TTC549 (cell line): ENCODE data around the gene PHC3.

Experiments used
- FAIRE-seq: peaks from 2 replicates; lab custom pipeline; 2012; peaks lifted over from hg19 to GRCh38; lab: Jason Lieb, UNC

PHC3 gene

DNA sequence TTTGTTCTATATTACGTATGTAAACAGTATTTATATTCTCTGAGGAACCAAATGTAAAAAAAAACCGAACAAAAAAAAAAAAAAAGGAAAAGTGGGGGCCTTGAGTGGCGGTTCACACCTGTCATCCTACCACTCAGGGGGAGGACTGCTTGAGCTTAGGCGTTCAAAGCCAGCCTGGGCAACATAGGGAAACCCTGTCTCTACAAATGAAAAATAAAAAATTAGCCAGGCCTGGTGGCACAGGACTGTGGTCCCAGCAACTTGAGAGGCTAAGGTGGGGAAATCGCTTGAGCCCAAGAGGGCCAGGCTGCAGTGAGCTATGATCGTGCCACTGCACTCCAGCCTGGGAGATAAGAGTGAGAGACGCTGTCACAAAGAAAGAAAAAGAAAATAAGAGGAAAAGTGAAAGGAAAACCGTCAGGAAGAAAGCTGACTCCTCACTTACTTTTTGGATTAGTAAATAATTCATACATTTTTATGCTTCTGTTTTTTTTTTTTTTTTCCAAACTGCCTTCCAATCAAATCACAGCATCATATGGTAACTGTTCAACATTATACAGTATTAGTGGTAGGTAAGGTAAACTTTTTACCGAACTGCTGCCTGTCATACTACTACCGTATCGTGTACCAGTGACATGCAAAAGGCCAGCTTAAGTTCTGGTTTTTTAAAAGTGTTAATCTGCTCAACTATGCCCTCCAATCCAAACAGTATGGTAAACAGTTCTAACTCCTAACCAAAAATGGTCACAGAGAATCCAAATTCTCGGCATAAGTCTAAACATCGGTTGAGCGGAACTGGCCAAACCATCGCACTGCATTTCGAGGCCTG, 1.2 kb downstream of the PHC3 start:
- FAIRE-seq = no peak

DNA sequence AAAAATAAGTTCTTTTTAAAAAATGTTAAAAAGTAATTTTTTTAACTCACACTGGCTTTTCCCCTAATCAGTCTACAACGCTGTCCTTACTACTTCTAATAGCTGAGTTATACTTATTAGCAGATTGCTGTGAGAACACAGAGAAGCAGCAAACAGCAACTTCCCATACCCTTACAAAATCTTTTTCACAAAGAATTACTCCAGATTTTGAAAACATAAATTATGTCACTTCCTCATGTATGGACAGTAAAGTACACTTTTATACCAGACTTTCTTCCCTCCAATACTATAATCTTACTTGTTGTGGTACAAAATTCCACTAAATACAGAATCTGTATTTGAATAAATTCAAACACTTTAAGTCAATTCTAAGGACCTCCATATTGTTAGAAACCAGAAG, 2.1 kb downstream of the PHC3 start:
- no peak for FAIRE-seq

DNA sequence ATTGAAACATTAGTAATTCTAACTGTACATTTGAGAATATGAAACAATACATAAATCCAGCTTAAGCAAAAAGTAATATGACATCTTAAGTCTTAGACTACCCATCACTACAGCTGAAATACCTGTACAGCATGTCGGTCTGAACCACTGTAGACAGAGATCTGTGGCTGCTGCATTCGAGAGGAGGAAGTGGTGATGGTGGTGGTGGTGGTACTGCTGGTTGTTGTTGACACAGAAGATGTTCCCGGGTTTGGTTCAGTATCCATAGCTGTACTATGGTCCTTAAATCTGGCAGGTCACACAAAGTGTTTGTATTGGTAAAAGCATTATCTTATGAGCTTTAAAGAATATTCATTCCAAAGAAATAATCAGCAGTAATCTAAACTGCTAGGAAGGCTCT, 2.9 kb downstream of the PHC3 start:
- no peak for FAIRE-seq

DNA sequence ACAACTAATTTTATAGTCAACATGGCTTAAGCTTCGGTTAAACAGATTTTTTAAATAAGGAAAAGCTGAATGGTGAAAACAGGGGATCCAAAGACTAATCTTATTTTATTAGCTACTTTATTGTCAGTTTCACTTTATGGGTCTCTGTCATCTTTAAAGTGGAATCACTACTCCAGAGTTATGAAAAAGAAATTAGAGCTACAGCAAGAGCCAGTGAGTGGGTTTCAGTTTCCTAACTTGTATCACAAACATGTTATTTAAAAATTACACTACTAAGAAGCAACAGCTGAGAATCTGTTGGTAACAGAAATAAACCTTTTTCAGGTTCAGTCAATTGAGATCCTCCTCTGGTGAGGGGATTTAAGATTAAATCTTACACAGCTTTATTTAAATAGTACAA, 10.0 kb downstream of the PHC3 start:
- FAIRE-seq = no peak

DNA sequence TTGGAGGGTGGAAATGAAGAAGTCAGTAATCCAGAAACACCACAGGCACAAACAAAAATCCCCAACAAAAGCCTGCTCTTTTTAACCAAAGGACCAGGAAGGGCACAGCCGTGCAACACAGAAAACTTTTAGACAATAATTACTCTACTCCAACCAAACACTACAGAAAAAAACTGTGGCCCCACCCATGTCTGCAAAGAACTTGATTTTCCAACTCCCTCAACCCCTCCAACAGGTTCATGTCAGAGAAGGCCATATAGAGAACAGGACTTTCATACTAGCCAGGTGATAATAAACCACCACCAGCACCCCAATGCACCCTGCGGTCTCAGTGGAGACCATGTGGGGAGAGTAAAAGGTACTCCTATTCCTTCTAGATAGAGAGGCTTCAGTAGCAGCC, 16.8 kb downstream of the PHC3 start:
- FAIRE-seq = no peak

DNA sequence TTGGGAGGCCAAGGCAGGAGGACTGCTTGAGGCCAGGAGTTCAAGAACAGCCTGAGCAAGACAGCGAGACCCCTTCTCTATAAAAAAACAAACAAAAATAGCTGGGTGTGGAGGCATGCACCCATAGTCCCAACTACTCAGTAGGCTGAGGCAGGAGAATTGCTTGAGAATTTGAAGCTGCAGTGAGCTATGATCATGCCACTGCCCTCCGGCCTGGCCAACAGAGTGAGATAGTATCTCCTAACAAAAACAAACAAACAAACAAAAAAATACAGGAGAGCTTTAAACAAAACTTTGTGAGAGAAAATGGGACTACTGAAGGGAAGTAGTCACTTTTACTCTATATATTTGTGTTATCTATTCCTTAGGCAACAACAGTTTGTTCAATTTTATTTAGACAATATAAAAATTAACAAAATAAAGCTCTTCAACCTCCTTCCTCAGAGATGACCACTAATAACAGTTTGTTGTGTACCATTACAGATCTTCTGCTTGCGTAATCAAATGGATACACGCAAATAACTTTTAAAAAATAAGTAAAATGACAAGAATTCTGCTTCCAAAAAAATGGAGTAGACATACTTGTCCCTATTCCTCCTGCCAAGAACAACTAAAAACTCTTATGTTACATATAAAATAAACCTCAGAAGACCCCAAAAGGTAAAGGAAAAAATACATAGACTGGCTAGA, 17.4 kb downstream of the PHC3 start:
- no peak for FAIRE-seq

DNA sequence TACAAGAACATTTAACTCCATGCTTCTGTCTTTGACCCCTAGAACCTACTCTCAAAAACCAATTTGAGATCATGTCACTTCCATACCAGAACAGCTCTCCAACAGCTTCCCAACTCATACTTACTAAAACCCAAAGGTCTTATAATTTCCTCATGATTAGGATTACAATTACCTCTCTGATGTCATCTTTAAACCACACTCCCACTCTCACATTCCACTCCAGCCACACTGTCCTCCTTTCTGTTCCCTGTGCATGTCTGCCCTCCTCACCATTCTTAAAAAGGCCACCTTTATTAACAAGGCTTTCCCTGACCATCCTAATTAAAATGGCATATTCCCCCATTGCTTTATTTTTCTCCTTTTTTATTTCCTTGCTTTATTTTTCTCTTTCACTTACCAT, 18.9 kb downstream of the PHC3 start:
- no peak for FAIRE-seq

DNA sequence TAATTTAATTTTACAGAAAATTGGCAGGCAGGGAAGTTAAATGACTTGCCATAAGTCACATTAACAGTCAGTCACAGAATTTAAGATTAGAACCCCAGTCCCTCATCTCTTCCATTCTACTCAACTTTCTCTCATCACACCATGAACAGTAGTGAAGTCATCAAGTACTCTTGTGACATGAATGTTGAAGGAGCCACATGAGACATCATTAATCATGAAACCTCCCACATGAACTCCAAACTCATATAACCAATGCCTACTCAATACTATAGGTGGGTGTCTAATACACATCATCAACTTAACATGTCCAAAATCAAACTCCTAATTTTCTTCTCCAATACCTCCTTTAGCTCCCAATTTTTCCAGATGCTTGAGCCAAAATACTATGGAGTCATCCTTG, 19.5 kb downstream of the PHC3 start:
- no peak for FAIRE-seq

DNA sequence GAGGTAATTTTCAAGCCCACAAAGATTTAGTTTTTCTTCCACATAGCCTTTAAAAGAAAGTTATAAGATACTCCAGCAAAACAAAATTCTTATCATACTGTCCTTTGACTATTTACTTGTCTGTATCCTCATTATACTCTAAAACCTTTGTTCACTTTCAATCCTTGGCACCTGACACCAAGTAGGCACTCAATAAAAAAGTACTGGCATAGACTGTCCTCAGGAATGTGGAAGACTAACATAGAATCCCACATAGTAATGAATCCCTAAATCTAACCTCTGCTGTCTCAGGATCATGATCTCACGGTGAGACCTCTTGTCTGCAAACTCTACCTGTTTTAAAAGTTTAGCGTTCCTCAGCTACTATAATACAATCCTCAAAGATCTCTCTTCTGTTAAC, 21.6 kb downstream of the PHC3 start:
- no peak for FAIRE-seq

DNA sequence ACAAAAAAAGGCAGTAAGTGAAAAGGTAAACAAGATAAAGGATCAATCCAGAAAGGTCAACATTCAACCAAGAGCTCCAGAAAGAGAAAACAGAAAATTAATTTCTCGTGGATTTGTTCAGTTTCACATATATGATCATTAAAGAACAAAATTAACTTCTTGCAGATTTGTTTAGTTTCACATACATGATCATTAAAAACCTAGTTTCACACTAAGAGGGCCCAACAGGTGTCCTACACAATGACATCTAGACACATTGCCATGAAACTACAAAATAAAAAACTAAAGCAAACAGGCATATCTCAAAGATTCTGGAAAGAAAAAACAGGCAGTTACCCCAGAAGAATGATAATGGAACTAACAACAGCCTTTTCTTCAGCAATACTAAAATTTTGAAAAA, 22.1 kb downstream of the PHC3 start:
- no peak for FAIRE-seq

DNA sequence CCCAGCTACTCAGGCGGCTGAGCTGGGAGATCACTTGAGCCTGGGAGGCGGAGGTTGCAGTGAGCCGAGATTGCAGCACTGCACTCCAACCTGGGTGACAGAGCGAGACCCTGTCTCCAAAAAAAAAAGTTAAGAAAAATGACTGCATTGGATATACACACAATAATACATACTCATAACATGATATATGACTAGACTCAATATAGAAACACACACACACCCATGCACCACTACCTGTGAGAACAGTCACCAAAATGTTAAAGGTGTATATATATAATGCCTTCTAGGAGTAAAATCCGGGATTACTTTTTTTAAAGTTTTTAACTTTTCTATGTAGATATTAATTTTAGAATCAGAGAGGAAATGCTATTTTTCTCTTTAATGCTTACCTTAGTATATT, 25.9 kb downstream of the PHC3 start:
- no peak for FAIRE-seq

DNA sequence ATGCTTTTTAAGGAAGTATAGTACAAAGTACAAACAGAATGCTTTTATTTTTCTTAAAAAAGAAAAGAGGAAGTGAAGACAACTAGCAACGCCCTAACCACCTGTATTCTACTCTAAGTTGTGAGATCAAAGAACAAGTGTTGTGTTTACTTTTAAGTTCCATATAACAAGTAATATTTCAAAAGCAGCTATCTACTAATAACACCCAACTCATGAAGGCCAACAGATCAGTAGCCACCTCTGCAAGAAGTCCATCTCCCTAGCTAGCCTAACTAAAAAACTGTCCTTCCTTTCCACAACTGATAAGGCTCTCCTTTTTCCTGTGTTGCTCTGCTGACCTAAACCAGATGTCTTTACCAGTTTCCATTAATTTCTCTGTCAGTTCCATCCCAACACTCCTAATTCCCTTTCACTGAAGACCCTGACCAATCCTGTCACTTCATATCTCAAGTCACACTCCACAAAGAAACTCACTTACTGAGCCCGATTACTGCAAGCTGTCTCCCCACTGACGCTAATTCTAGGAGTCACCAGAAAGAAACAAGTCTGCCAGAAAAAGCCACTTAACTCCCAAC, 26.9 kb downstream of the PHC3 start:
- FAIRE-seq = no peak

DNA sequence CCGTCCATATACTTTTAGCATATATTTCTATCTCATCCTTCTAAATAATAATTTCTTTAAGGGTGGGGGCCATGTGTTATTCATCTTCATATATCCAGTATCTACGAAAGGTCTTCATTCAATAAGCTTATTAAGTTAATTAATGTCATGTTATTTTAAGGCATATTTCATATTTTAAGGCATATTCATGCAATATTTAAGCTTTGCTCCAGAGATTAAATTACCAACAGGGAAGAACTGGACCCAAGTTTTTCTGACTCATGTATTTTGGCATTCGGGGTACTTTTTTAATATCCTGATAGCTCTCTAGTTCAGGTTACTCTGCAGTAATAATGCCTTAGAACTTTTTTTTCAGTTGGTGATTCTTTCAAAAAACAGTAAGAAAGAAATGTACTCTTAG, 27.4 kb downstream of the PHC3 start:
- FAIRE-seq = no peak

DNA sequence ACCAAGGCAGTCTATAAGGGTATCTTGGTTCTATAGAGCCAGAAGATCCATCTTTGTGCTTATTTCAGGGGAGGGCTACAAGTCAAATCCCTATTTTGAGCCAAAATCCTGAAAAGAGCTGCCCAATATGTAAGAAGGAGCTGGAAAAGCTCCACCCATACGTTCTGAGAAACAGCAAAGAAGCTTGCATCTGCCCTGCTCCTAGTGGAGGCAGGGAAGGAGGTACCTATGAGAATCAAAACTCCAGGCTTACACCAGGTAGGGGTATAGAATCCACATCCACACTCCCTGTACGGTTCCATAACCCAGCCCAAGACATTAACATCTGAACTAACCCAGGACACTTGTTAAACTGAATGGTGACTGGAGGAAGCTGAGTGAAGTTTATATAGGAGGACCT, 30.0 kb downstream of the PHC3 start:
- no peak for FAIRE-seq

DNA sequence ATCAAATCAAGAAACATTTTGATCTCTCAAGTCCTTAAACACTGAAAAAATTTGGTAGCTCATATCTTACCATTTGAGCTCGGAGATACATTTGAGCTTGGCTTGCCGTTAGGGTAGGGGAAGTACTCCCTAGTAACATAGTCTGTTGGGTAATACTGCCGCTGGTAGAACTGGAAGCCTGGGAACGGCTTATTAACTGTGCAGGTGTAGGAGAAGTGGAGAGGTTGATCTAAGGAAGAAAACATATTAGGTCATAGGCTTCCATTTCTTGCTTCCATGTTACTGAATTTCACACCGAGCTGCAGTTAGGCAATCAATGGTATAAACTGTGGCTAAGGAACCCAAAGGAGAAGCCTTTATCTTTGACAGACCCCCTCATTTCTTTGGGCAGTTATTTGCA, 32.5 kb downstream of the PHC3 start:
- no peak for FAIRE-seq

DNA sequence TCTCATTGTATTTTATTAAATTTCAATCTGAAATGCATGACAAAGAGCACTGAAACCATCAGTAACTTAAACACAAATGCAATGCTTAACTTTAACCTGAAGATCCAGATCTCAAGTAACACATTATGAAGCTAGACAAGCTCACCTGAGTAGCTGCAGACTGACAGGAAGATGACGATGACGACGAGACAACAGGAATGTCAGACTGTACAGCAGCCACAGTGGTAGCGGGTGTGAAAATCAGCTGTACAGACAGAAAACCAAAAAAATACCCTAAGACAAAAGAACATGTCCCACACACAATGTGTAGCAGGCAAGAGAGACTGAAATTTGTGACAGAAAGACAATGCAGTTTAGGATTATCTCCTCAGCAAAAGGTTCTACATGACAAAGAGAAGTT, 36.3 kb downstream of the PHC3 start:
- FAIRE-seq = no peak

DNA sequence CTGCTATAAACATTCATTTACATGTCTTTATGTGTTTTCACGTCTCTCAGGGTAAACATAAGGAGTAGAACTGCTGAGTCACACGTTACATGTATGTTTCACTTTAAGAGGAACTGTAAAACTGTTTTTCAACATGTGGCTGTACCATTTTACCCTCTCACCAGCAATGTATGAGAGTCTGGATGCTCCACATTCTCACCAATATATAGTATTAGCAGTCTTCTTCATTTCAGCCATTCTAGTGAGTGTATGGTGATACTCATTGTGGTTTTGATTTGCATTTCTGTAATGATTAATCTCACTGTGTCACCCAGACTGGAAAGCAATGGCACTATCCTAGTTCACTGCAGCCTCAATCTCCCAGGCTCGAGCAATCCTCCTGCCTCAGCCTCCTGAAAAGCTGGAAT, 37.1 kb downstream of the PHC3 start:
- no peak for FAIRE-seq

DNA sequence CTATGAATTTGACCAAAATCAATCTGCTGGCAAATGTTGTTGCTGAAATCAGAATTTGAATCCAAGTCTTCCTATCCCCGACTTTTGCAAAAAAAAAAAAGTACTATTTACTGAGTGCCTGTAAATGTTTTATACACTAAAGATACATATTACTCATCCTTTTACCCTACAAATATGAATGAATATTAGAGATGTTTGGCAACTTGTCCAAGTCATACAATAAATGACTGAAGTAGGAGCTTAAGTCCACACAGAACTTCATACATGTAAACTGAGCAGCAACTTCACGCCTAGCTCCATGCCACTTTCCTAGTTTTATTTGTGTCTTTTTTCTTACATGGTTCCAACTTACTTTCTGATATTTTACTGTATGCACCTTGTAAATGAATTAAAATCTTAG, 39.2 kb downstream of the PHC3 start:
- FAIRE-seq = no peak

DNA sequence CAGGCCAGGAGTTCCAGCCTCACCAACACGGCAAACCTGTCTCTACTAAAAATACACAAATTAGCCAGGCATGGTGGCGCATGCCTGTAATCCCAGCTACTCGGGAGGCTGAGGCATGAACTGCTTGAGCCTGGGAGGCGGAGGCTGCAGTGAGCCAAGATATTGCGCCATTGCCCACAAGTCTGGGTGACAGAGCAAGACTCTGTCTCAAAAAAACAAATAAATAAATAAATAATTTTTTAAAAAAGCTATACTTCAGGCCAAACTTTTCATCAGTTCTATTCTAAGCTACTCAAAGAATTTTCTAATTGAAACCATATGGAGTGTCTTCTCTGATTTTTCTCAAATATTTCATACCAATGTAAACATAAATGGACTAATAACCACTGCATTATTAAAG, 43.5 kb downstream of the PHC3 start:
- no peak for FAIRE-seq

DNA sequence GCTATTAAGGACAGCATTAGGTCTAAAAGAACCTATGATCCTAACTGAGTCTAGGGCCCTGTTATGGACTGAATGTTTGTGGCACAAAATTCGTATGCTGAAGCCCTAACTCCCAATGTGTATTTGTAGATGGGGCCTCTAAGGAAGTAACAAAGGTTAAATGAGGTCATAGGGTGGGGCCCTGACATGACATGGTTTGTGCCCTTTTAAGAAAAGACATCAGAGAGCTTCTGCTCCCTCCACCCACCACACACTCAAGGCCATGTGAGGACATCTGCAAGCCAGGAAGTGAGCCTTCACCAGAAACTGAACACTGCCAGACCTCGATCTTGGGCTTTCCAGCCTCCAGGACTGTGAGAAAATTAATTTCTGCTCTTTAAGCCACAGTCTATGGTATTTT, 49.2 kb downstream of the PHC3 start:
- FAIRE-seq = no peak

DNA sequence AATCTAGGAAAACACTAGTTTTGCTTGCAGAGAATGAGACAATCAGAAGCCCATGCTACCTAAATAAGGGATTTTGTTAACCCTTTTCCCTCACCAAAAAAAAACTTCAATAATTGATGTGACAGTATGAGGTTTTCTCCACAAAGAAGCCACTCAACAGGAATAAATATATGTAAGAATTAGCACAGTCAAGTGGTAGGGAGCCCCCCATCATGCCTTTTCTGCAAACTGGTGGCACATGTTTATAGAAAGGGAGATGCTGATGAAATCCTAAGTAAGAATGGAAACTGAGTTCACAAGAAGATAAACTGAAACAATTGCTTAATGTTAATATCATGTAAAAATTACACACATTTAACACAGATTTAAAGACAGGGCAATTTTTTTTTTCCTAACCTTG, 51.0 kb downstream of the PHC3 start:
- FAIRE-seq = no peak

DNA sequence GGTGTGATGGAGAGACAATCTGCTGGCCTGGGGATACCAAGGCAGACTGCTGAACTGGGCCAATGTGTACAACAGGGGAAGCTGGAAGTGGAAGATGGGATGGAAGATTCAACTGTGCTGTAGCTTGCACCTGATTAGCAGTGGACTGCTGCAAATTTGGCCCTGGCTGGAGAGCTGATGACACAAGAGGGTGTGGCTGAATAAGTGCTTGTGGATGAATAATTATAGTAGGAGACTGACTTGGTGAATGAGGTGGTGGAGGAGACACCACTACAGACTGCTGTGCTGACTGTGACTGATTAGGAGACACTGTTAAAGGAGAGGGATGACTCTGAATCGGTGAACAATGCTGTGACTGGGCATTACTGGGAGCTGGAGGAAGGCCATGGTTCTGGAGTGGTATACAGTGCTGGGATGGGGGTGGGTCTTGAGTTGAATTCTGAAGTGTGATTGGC, 52.5 kb downstream of the PHC3 start:
- FAIRE-seq = no peak

DNA sequence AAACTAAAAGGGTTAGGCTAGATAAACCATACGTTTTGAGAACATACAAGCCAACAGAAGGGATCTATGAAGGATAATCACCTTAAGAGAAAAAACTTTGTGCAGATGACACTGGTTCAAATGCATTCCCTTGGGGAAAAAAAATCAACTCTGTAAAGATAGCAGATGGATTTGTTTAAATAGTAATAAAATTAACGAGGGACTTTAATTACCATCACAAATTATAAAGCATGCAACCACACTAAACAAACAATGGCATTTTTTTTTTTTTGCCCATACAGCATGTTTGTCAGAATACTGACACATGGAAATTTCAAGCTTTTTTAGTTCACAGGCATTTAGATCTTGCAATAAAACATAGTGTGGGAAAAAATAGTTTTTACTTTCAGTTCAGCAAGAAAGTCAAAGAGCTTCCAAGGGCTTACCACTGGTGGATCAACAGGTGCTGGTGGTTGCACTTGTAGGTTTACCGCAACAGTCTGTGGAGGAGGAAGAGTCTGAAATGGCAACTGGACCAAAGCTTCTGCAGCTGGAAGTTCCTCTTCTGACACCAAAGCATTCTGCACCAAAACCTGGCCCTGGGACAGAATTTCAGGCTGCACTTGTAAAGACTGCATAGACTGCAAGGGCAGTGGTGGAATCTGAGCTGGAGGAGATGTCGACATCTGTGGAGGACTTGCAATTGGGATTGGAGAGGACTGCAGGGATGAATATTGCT, 53.1 kb downstream of the PHC3 start:
- no peak for FAIRE-seq
